Thyroid gland (tissue), 4 donors: ENCODE results near the gene KHDC4. TPM values are rescaled to one million over a fixed set of nuclear protein-coding genes. Genes with fewer than 3 reads are reported as not detected.
A peak's percentile ranks its signal among the peaks of the same experiment; 100 is the strongest.

Source experiments
- DNase-seq, 2 donors: peaks; one replicate each; pipeline ENCODE4 v3.0.0-alpha.2; 2019
- H3K27ac ChIP-seq, 3 donors: fragments of 200-600 bp; sonication (generic); 1 replicate in 2 of 3; 2 replicates in 1 of 3; pipeline ENCODE4 v1.5.1; 2016 to 2019; ENCODE audit warnings: mild to moderate bottlenecking in 1 of 3, moderate library complexity in 1 of 3
- H3K27me3 ChIP-seq: fragments of 200-600 bp; sonication (generic); one replicate; pipeline ENCODE4 v1.5.1; 2019
- H3K36me3 ChIP-seq, 2 donors: fragments of 200-600 bp; sonication (generic); one replicate each; pipeline ENCODE4 v1.5.1; 2016 to 2019
- H3K4me1 ChIP-seq, 2 donors: fragments of 200-600 bp; sonication (generic); one replicate each; pipeline ENCODE4 v1.5.1; 2017 to 2019
- H3K4me3 ChIP-seq, 3 donors: fragments of 200-600 bp; sonication (generic); replicated peaks in 1 of 3; 1 replicate in 2 of 3; 2 replicates in 1 of 3; pipeline ENCODE4 v1.5.1; 2016; ENCODE audit warnings: mild to moderate bottlenecking in 1 of 3
- H3K9me3 ChIP-seq: fragments of 200-600 bp; sonication (generic); one replicate; pipeline ENCODE4 v1.5.1; 2017
- CTCF ChIP-seq, 6 experiments: fragments of 200-600 bp in 3 of 6; fragments of 450-650 bp in 3 of 6; sonication (generic) in 3 of 6; IDR thresholded peaks; one replicate each; pipeline ENCODE4 v1.5.1; 2016 to 2019; ENCODE audit warnings: antibody characterized with exemption in 6 of 6, mild to moderate bottlenecking in 2 of 6, inconsistent platforms in 1 of 6, moderate library complexity in 1 of 6
- POLR2A ChIP-seq, 2 donors: fragments of 450-650 bp; IDR thresholded peaks; one replicate each; pipeline ENCODE4 v1.6.1; 2017; ENCODE audit warnings: antibody characterized with exemption in 2 of 2, mild to moderate bottlenecking in 2 of 2, moderate library complexity in 1 of 2
- WGBS, 2 donors: methylation state at CpG; one replicate each; pipeline ENCODE4 v1.1.5; 2017; 5-methylcytosine and 5-hydroxymethylcytosine counted together
- intact Hi-C: fragments of 100-400 bp; cut with DNase I; formaldehyde crosslinking; loops from one replicate; pipeline ENCODE4 v1.15.1; 2023
- total RNA-seq, 4 donors: library from RNA; depleted of rRNA; stranded (reverse); fragments of >200 nt; gene quantifications; one replicate each; pipeline ENCODE4 v1.2.3, GENCODE V29; 2016

KHDC4 gene
- total RNA-seq, 4 donors from 2014 or later, result 58.5 to 114 (median 60.6) TPM

GRCh38 chr1:155964193-155964592 lies 30.0 kb upstream of the KHDC4 start:
- 91 to 93% methylated on average over 7 of the region's 7 CpGs for WGBS, 2 donors
- no peak overlapping the region for H3K4me3 ChIP-seq
- H3K4me1 ChIP-seq, result peaks cover 6 to 50% of the 10 kb centered on the region in 2 donors
- no peak for DNase-seq
- no peak overlapping the region for H3K27ac ChIP-seq
- intact Hi-C loops, result no loop called here
- H3K27me3 ChIP-seq, result no peaks in the 10 kb centered on the region
- TF ChIP-seq POLR2A (IDR thresholded peaks at IDR 0.05), result no peak
- peaks cover 69 to 73% of the 10 kb centered on the region in 2 donors for H3K36me3 ChIP-seq
- no peaks in the 10 kb centered on the region for H3K9me3 ChIP-seq

GRCh38 chr1:155962599-155963211 lies 28.5 kb upstream of the KHDC4 start:
- peak overlapping the region in 2 of 3 donors; percentile 24 to 32 for H3K27ac ChIP-seq
- H3K4me3 ChIP-seq, result no peak overlapping the region
- peaks cover 82 to 83% of the 10 kb centered on the region in 2 donors for H3K36me3 ChIP-seq
- intact Hi-C loops, result no loop called here
- 81% methylated on average over 12 to 17 of the region's 18 CpGs for WGBS, 2 donors
- H3K4me1 ChIP-seq, result peaks cover 3 to 40% of the 10 kb centered on the region in 2 donors
- no peaks in the 10 kb centered on the region for H3K9me3 ChIP-seq
- TF ChIP-seq POLR2A (IDR thresholded peaks at IDR 0.05) (no peak), CTCF (IDR thresholded peaks at IDR 0.05) (no peak)
- peak; percentile 31 to 42 for DNase-seq
- no peaks in the 10 kb centered on the region for H3K27me3 ChIP-seq

GRCh38 chr1:155961937-155962336 lies 27.7 kb upstream of the KHDC4 start:
- TF ChIP-seq CTCF (IDR thresholded peaks at IDR 0.05), result no peak
- H3K4me1 ChIP-seq, result peaks cover 3 to 32% of the 10 kb centered on the region in 2 donors
- DNase-seq, result peak in 1 of 2 donors; percentile 29

GRCh38 chr1:155960081-155960745 lies 26.0 kb upstream of the KHDC4 start:
- DNase-seq, result peak in 1 of 2 donors; percentile 34
- TF ChIP-seq POLR2A (IDR thresholded peaks at IDR 0.05) (no peak), CTCF (IDR thresholded peaks at IDR 0.05) (no peak)
- H3K4me3 ChIP-seq, result no peak overlapping the region
- H3K27ac ChIP-seq, result peak overlapping the region; percentile 53 to 65 (median 54)
- no peaks in the 10 kb centered on the region for H3K9me3 ChIP-seq
- peaks cover 3 to 32% of the 10 kb centered on the region in 2 donors for H3K4me1 ChIP-seq
- 53 to 62% methylated on average over 3 of the region's 3 CpGs for WGBS, 2 donors
- H3K27me3 ChIP-seq, result no peaks in the 10 kb centered on the region
- intact Hi-C loops, result no loop called here
- peaks cover 82 to 92% of the 10 kb centered on the region in 2 donors for H3K36me3 ChIP-seq

More at GRCh38 chr1:155961937-155962336, 27.7 kb upstream of the KHDC4 start:
- no peaks in the 10 kb centered on the region for H3K9me3 ChIP-seq
- peaks cover 82 to 90% of the 10 kb centered on the region in 2 donors for H3K36me3 ChIP-seq
- H3K4me3 ChIP-seq, result no peak overlapping the region
- peak overlapping the region in 2 of 3 donors; percentile 52 to 65 for H3K27ac ChIP-seq
- H3K27me3 ChIP-seq, result no peaks in the 10 kb centered on the region
- intact Hi-C loops, result no loop called here
- WGBS, 2 donors, result 58 to 71% methylated on average over 12 to 14 of the region's 14 CpGs

- Histone ChIP-seq H3K9me3 (no peaks in the 10 kb centered on the region), H3K27ac (no peak overlapping the region), H3K27me3 (no peaks in the 10 kb centered on the region), H3K36me3 (peaks cover 88 to 90% of the 10 kb centered on the region in 2 donors), H3K4me1 (peaks cover 0 to 26% of the 10 kb centered on the region in 2 donors), H3K4me3 (no peak overlapping the region)
- no peak for TF ChIP-seq POLR2A (IDR thresholded peaks at IDR 0.05)
- no peak for TF ChIP-seq CTCF (IDR thresholded peaks at IDR 0.05)
- intact Hi-C loops, result no loop called here
- no peak for DNase-seq
- 95 to 98% methylated on average over 12 of the region's 12 CpGs for WGBS, 2 donors
Observed at GRCh38 chr1:155957411-155957915, 23.2 kb upstream of the KHDC4 start.
